PC-9 (cell line): ENCODE results near the gene HNRNPM.

Experiments
- EZH2 ChIP-seq: fragments of 200-600 bp; sonication (generic); IDR thresholded peaks from 2 replicates; pipeline ENCODE4 v1.8.0; 2017; ENCODE audit warnings: antibody characterized with exemption, low read depth
- TF ChIP-seq, protein P1 (sequence below): fragments of 200-600 bp; sonication (generic); conservative IDR thresholded peaks from 2 replicates; pipeline ENCODE4 v1.6.1; 2017; ENCODE audit warnings: mixed run types, antibody characterized with exemption, mild to moderate bottlenecking, moderate library complexity

GRCh38 chr19:8396185-8396562, 48.6 kb upstream of the HNRNPM start:
- TF ChIP-seq, protein P1, sequence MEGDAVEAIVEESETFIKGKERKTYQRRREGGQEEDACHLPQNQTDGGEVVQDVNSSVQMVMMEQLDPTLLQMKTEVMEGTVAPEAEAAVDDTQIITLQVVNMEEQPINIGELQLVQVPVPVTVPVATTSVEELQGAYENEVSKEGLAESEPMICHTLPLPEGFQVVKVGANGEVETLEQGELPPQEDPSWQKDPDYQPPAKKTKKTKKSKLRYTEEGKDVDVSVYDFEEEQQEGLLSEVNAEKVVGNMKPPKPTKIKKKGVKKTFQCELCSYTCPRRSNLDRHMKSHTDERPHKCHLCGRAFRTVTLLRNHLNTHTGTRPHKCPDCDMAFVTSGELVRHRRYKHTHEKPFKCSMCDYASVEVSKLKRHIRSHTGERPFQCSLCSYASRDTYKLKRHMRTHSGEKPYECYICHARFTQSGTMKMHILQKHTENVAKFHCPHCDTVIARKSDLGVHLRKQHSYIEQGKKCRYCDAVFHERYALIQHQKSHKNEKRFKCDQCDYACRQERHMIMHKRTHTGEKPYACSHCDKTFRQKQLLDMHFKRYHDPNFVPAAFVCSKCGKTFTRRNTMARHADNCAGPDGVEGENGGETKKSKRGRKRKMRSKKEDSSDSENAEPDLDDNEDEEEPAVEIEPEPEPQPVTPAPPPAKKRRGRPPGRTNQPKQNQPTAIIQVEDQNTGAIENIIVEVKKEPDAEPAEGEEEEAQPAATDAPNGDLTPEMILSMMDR, result no peak
- no peak for TF ChIP-seq EZH2
